Activated T-helper 2 cell treated with anti-CD3 and anti-CD28 coated beads, Interferon-gamma antibody, Interleukin-2, Interleukin-4, amounts not matched to agents 10 μg/mL and 5 μg/mL and 100 μg/mL, durations not matched to agents 14 hours and 24 hours and 36 hours (primary cell): ENCODE data around the gene NDP. TPM values are rescaled to one million over a fixed set of nuclear protein-coding genes. Genes with fewer than 3 reads are reported as not detected.

Experiments
- DNase-seq: peaks from one replicate; pipeline ENCODE4 v3.0.0; 2021; ENCODE audit warnings: low spot score
- H3K27ac Mint-ChIP-seq: one replicate; pipeline ENCODE4 v1.8.0; 2021; ENCODE audit warnings: mixed read lengths
- H3K27me3 Mint-ChIP-seq: one replicate; pipeline ENCODE4 v1.8.0; 2021; ENCODE audit warnings: low read depth, mixed read lengths
- H3K36me3 Mint-ChIP-seq: one replicate; pipeline ENCODE4 v1.8.0; 2021; ENCODE audit warnings: low read depth, mixed read lengths
- H3K4me1 Mint-ChIP-seq: one replicate; pipeline ENCODE4 v1.8.0; 2021; ENCODE audit warnings: low read depth, mixed read lengths
- H3K4me3 Mint-ChIP-seq: one replicate; pipeline ENCODE4 v1.8.0; 2021; ENCODE audit warnings: low read depth, mild to moderate bottlenecking, moderate library complexity, mixed read lengths
- H3K9me3 Mint-ChIP-seq: one replicate; pipeline ENCODE4 v1.8.0; 2021; ENCODE audit warnings: mixed read lengths
- intact Hi-C: fragments of 100-400 bp; cut with micrococcal nuclease; formaldehyde crosslinking; loops from one replicate; pipeline ENCODE4 v1.15.1; 2023
- total RNA-seq: library from RNA; stranded (reverse); gene quantifications from 2 replicates; pipeline ENCODE4 v1.2.3, GENCODE V29; 2022

Gene NDP
- total RNA-seq, 1 donor from 2014 or later = not detected

GRCh38 chrX:43996491-43996890 is 23.3 kb upstream of the NDP start:
- H3K4me3 Mint-ChIP-seq = no peak overlapping the region
- no peak for DNase-seq
- no peaks in the 10 kb centered on the region for H3K4me1 Mint-ChIP-seq
- H3K9me3 Mint-ChIP-seq = no peaks in the 10 kb centered on the region
- no peak overlapping the region for H3K27ac Mint-ChIP-seq
- H3K36me3 Mint-ChIP-seq = no peaks in the 10 kb centered on the region
- peaks cover 3% of the 10 kb centered on the region for H3K27me3 Mint-ChIP-seq
- intact Hi-C loops = no loop called here

GRCh38 chrX:43986083-43986482 is 12.9 kb upstream of the NDP start:
- H3K4me3 Mint-ChIP-seq = no peak overlapping the region
- no peaks in the 10 kb centered on the region for H3K4me1 Mint-ChIP-seq
- no peaks in the 10 kb centered on the region for H3K27me3 Mint-ChIP-seq
- no peak overlapping the region for H3K27ac Mint-ChIP-seq
- no peaks in the 10 kb centered on the region for H3K36me3 Mint-ChIP-seq
- no peaks in the 10 kb centered on the region for H3K9me3 Mint-ChIP-seq
- intact Hi-C loops = no loop called here
- no peak for DNase-seq

GRCh38 chrX:43985511-43985910 is 12.3 kb upstream of the NDP start:
- no peaks in the 10 kb centered on the region for H3K9me3 Mint-ChIP-seq
- no peak for DNase-seq
- H3K36me3 Mint-ChIP-seq = no peaks in the 10 kb centered on the region
- no peaks in the 10 kb centered on the region for H3K27me3 Mint-ChIP-seq
- H3K4me3 Mint-ChIP-seq = no peak overlapping the region
- H3K27ac Mint-ChIP-seq = no peak overlapping the region
- intact Hi-C loops = no loop called here
- no peaks in the 10 kb centered on the region for H3K4me1 Mint-ChIP-seq

GRCh38 chrX:43978226-43978625 is 5.0 kb upstream of the NDP start:
- no peak overlapping the region for H3K4me3 Mint-ChIP-seq
- H3K27me3 Mint-ChIP-seq = peaks cover 23% of the 10 kb centered on the region
- H3K36me3 Mint-ChIP-seq = no peaks in the 10 kb centered on the region
- no peak for DNase-seq
- intact Hi-C loops = no loop called here
- H3K4me1 Mint-ChIP-seq = peaks cover 5% of the 10 kb centered on the region
- H3K27ac Mint-ChIP-seq = no peak overlapping the region
- H3K9me3 Mint-ChIP-seq = no peaks in the 10 kb centered on the region

- intact Hi-C loops = no loop called here
- DNase-seq = no peak
- Mint-ChIP-seq H3K36me3 (no peaks in the 10 kb centered on the region), H3K4me1 (peaks cover 6% of the 10 kb centered on the region), H3K27ac (no peak overlapping the region), H3K27me3 (peaks cover 29% of the 10 kb centered on the region), H3K4me3 (no peak overlapping the region), H3K9me3 (no peaks in the 10 kb centered on the region)
Observed at GRCh38 chrX:43976205-43976604, 3.0 kb upstream of the NDP start.

- Mint-ChIP-seq H3K4me3 (no peak overlapping the region), H3K27me3 (peaks cover 29% of the 10 kb centered on the region), H3K27ac (no peak overlapping the region), H3K36me3 (no peaks in the 10 kb centered on the region), H3K9me3 (no peaks in the 10 kb centered on the region), H3K4me1 (peaks cover 6% of the 10 kb centered on the region)
- intact Hi-C loops = no loop called here
- no peak for DNase-seq
Observed at GRCh38 chrX:43975796-43976195, 2.6 kb upstream of the NDP start.

- no peak overlapping the region for H3K4me3 Mint-ChIP-seq
- no peak overlapping the region for H3K27ac Mint-ChIP-seq
- peaks cover 6% of the 10 kb centered on the region for H3K4me1 Mint-ChIP-seq
- peaks cover 29% of the 10 kb centered on the region for H3K27me3 Mint-ChIP-seq
- no peaks in the 10 kb centered on the region for H3K9me3 Mint-ChIP-seq
- intact Hi-C loops = no loop called here
- no peak for DNase-seq
- H3K36me3 Mint-ChIP-seq = no peaks in the 10 kb centered on the region
Observed at GRCh38 chrX:43974741-43975465, 1.7 kb upstream of the NDP start.

GRCh38 chrX:43974100-43974475 is 898 bp upstream of the NDP start:
- peaks cover 29% of the 10 kb centered on the region for H3K27me3 Mint-ChIP-seq
- H3K9me3 Mint-ChIP-seq = no peaks in the 10 kb centered on the region
- peaks cover 6% of the 10 kb centered on the region for H3K4me1 Mint-ChIP-seq
- H3K36me3 Mint-ChIP-seq = no peaks in the 10 kb centered on the region
- no peak overlapping the region for H3K27ac Mint-ChIP-seq
- DNase-seq = no peak
- no peak overlapping the region for H3K4me3 Mint-ChIP-seq
- intact Hi-C loops = no loop called here

- intact Hi-C loops = no loop called here
- no peaks in the 10 kb centered on the region for H3K36me3 Mint-ChIP-seq
- no peak for DNase-seq
- H3K27ac Mint-ChIP-seq = no peak overlapping the region
- H3K4me3 Mint-ChIP-seq = no peak overlapping the region
- H3K9me3 Mint-ChIP-seq = no peaks in the 10 kb centered on the region
- H3K27me3 Mint-ChIP-seq = peaks cover 26% of the 10 kb centered on the region
- H3K4me1 Mint-ChIP-seq = peaks cover 6% of the 10 kb centered on the region
Observed at GRCh38 chrX:43971966-43972961, 926 bp downstream of the NDP start.

GRCh38 chrX:43970528-43970927 is 2.7 kb downstream of the NDP start:
- Mint-ChIP-seq H3K9me3 (no peaks in the 10 kb centered on the region), H3K4me3 (no peak overlapping the region), H3K27me3 (peaks cover 33% of the 10 kb centered on the region), H3K27ac (no peak overlapping the region), H3K36me3 (no peaks in the 10 kb centered on the region), H3K4me1 (peaks cover 6% of the 10 kb centered on the region)
- no peak for DNase-seq
- intact Hi-C loops = no loop called here

GRCh38 chrX:43969504-43970501 is 3.4 kb downstream of the NDP start:
- Mint-ChIP-seq H3K36me3 (no peaks in the 10 kb centered on the region), H3K9me3 (no peaks in the 10 kb centered on the region), H3K27ac (no peak overlapping the region), H3K4me1 (peaks cover 6% of the 10 kb centered on the region), H3K27me3 (peaks cover 26% of the 10 kb centered on the region), H3K4me3 (no peak overlapping the region)
- no peak for DNase-seq
- intact Hi-C loops = no loop called here

GRCh38 chrX:43968359-43968781 is 4.8 kb downstream of the NDP start:
- Mint-ChIP-seq H3K36me3 (no peaks in the 10 kb centered on the region), H3K4me1 (peaks cover 2% of the 10 kb centered on the region), H3K27me3 (peaks cover 16% of the 10 kb centered on the region), H3K9me3 (no peaks in the 10 kb centered on the region), H3K27ac (no peak overlapping the region), H3K4me3 (no peak overlapping the region)
- no peak for DNase-seq
- intact Hi-C loops = no loop called here
